ENCODE results near the gene HOXD4.

GRCh38 chr2:176111846-176112374 is 39.4 kb upstream of the HOXD4 start:
- no peak for TF ChIP-seq CTCF (IDR thresholded peaks at IDR 0.05)
- no peak for TF ChIP-seq POLR2A (IDR thresholded peaks at IDR 0.05)

Measured in Peyer's patch (tissue), 4 donors.